ENCODE results near the gene TSPYL2.
A peak's percentile ranks its signal among the peaks of the same experiment; 100 is the strongest.

Gene TSPYL2

GRCh38 chrX:53081925-53082772, at the start of gene TSPYL2:
TSS of gene TSPYL2 (plus strand) at chrX:53082367. CDS start at chrX:53082499, 132 bp downstream.
- DNase-seq (peak; percentile 93), ATAC-seq (peak; percentile 90)

GRCh38 chrX:53036149-53036548, 46.0 kb upstream of the TSPYL2 start:
- ATAC-seq (no peak), DNase-seq (no peak)

GRCh38 chrX:53039236-53039635, 42.9 kb upstream of the TSPYL2 start:
- ATAC-seq (no peak), DNase-seq (no peak)

GRCh38 chrX:53044995-53045394, 37.2 kb upstream of the TSPYL2 start:
- no peak for DNase-seq
- no peak for ATAC-seq

- ATAC-seq (no peak), DNase-seq (no peak)
These were observed 34.9 kb upstream of the TSPYL2 start for GRCh38 chrX:53047228-53047627.

- peak; percentile 6 for DNase-seq
- no peak for ATAC-seq
These were observed 33.7 kb upstream of the TSPYL2 start, which contains the start of gene GPR173 for GRCh38 chrX:53048169-53049126. TSS of gene GPR173 (plus strand) at chrX:53048789. CDS start at chrX:53076622, 27,833 bp downstream.

GRCh38 chrX:53049127-53049517, 33.0 kb upstream of the TSPYL2 start:
- ATAC-seq (no peak), DNase-seq (no peak)

GRCh38 chrX:53050841-53051240, 31.3 kb upstream of the TSPYL2 start:
- DNase-seq (no peak), ATAC-seq (no peak)

GRCh38 chrX:53055244-53055849, 26.8 kb upstream of the TSPYL2 start:
- no peak for DNase-seq
- no peak for ATAC-seq

GRCh38 chrX:53056292-53056691, 25.9 kb upstream of the TSPYL2 start:
- DNase-seq (no peak), ATAC-seq (no peak)

GRCh38 chrX:53065104-53065503, 17.1 kb upstream of the TSPYL2 start:
- ATAC-seq (no peak), DNase-seq (no peak)

GRCh38 chrX:53071064-53071463, 11.1 kb upstream of the TSPYL2 start:
- DNase-seq (no peak), ATAC-seq (no peak)

GRCh38 chrX:53071604-53072417, 10.4 kb upstream of the TSPYL2 start:
- peak; percentile 89 for ATAC-seq
- DNase-seq, result peak; percentile 49

- ATAC-seq (no peak), DNase-seq (no peak)
These were observed 9.6 kb upstream of the TSPYL2 start for GRCh38 chrX:53072418-53073114.

GRCh38 chrX:53073115-53073586, 9.0 kb upstream of the TSPYL2 start:
- DNase-seq, result no peak
- ATAC-seq, result no peak

GRCh38 chrX:53075011-53075410, 7.2 kb upstream of the TSPYL2 start:
- no peak for DNase-seq
- no peak for ATAC-seq

GRCh38 chrX:53076671-53077070, 5.5 kb upstream of the TSPYL2 start:
- ATAC-seq, result no peak
- DNase-seq, result no peak

- no peak for ATAC-seq
- DNase-seq, result no peak
These were observed 4.7 kb upstream of the TSPYL2 start for GRCh38 chrX:53077207-53078197.

- ATAC-seq (no peak), DNase-seq (no peak)
These were observed 3.2 kb upstream of the TSPYL2 start for GRCh38 chrX:53078943-53079342.

Data from stimulated activated naive CD8-positive, alpha-beta T cell treated with anti-CD3 and anti-CD28 coated beads, Interleukin-15, Interleukin-2, amounts not matched to agents 100 U/mL and 50 U/mL, for 24 hours (primary cell).